Liver (tissue), 9 donors: Measurements from ENCODE around the gene ATAD3C. TPM values are rescaled to one million over a fixed set of nuclear protein-coding genes. Genes with fewer than 3 reads are reported as not detected.

ENCODE experiments used
- DNase-seq: peaks from one replicate; pipeline ENCODE4 v3.0.0-alpha.2; 2017; ENCODE audit warnings: low spot score
- H3K27ac ChIP-seq, 2 donors: one replicate each; pipeline ENCODE4 v1.7.0; 2013; ENCODE audit warnings: inconsistent platforms in 2 of 2, low read length in 2 of 2, control low read depth in 1 of 2, low read depth in 1 of 2, mild to moderate bottlenecking in 1 of 2
- H3K27me3 ChIP-seq, 4 donors: one replicate each; pipeline versions ENCODE4 v1.6.1 to v1.7.0; 2013; ENCODE audit warnings: low read length in 3 of 4, inconsistent platforms in 1 of 4, mild to moderate bottlenecking in 1 of 4, moderate library complexity in 1 of 4; ENCODE audit not compliant: control insufficient read depth in 4 of 4, insufficient read depth in 4 of 4
- H3K36me3 ChIP-seq, 4 donors: one replicate each; pipeline versions ENCODE4 v1.6.1 to v1.7.0; 2013; ENCODE audit warnings: low read length in 3 of 4, mild to moderate bottlenecking in 3 of 4, low read depth in 1 of 4, moderate library complexity in 1 of 4; ENCODE audit not compliant: control insufficient read depth in 4 of 4, insufficient read depth in 3 of 4
- H3K4me1 ChIP-seq, 4 donors: one replicate each; pipeline versions ENCODE4 v1.6.1 to v1.7.0; 2013; ENCODE audit warnings: low read length in 3 of 4, mild to moderate bottlenecking in 3 of 4, moderate library complexity in 1 of 4; ENCODE audit not compliant: control insufficient read depth in 4 of 4, insufficient read depth in 4 of 4
- H3K4me3 ChIP-seq, 3 donors: one replicate each; pipeline versions ENCODE4 v1.6.1 to v1.7.0; 2013; ENCODE audit warnings: low read length in 3 of 3, control low read depth in 1 of 3, low read depth in 1 of 3, mild to moderate bottlenecking in 1 of 3
- H3K9ac ChIP-seq, 2 donors: one replicate each; pipeline ENCODE4 v1.7.0; 2013; ENCODE audit warnings: low read length in 2 of 2, mild to moderate bottlenecking in 2 of 2, moderate library complexity in 2 of 2, control low read depth in 1 of 2, low read depth in 1 of 2
- H3K9me3 ChIP-seq, 4 donors: one replicate each; pipeline versions ENCODE4 v1.6.1 to v1.7.0; 2013; ENCODE audit warnings: low read length in 3 of 4; ENCODE audit not compliant: control insufficient read depth in 4 of 4
- ATF3 ChIP-seq: IDR thresholded peaks from 2 replicates; pipeline ENCODE4 v1.6.1; 2016; ENCODE audit warnings: antibody characterized with exemption
- CTCF ChIP-seq: fragments of 150-350 bp; IDR thresholded peaks from 2 replicates; pipeline ENCODE4 v1.5.1; 2017; ENCODE audit warnings: improper control_type of control experiment, low read depth, low read length; ENCODE audit not compliant: missing input control
- EGR1 ChIP-seq, 2 donors: IDR thresholded peaks; 2 replicates each; pipeline ENCODE4 v1.6.1; 2016 to 2018; ENCODE audit warnings: antibody characterized with exemption in 2 of 2, low read depth in 2 of 2
- FOXA1 ChIP-seq: IDR thresholded peaks from 2 replicates; pipeline ENCODE4 v1.6.1; 2016; ENCODE audit warnings: antibody characterized with exemption
- FOXA2 ChIP-seq: IDR thresholded peaks from 2 replicates; pipeline ENCODE4 v1.6.1; 2016; ENCODE audit warnings: antibody characterized with exemption
- GABPA ChIP-seq, 2 donors: IDR thresholded peaks in 1 of 2; conservative IDR thresholded peaks in 1 of 2; 2 replicates each; pipeline ENCODE4 v1.6.1; 2016; ENCODE audit warnings: antibody characterized with exemption in 2 of 2, mild to moderate bottlenecking in 1 of 2, moderate library complexity in 1 of 2
- HNF4A ChIP-seq, 2 donors: conservative IDR thresholded peaks; 2 replicates each; pipeline ENCODE4 v1.6.1; 2016; ENCODE audit warnings: antibody characterized with exemption in 2 of 2, mild to moderate bottlenecking in 2 of 2
- HNF4G ChIP-seq: IDR thresholded peaks from 2 replicates; pipeline ENCODE4 v1.6.1; 2016; ENCODE audit warnings: antibody characterized with exemption
- MAX ChIP-seq: IDR thresholded peaks from 2 replicates; pipeline ENCODE4 v1.6.1; 2016; ENCODE audit warnings: antibody characterized with exemption
- NR2F2 ChIP-seq: IDR thresholded peaks from 2 replicates; pipeline ENCODE4 v1.6.1; 2016; ENCODE audit warnings: antibody characterized with exemption
- RAD21 ChIP-seq, 2 donors: IDR thresholded peaks; 2 replicates each; pipeline ENCODE4 v1.6.1; 2016; ENCODE audit warnings: antibody characterized with exemption in 2 of 2, mild to moderate bottlenecking in 2 of 2
- REST ChIP-seq: IDR thresholded peaks from 2 replicates; pipeline ENCODE4 v1.6.1; 2016; ENCODE audit warnings: antibody characterized with exemption, mild to moderate bottlenecking
- RXRA ChIP-seq, 2 donors: IDR thresholded peaks; 2 replicates each; pipeline ENCODE4 v1.6.1; 2017 to 2018; ENCODE audit warnings: antibody characterized with exemption in 2 of 2, mild to moderate bottlenecking in 1 of 2
- SP1 ChIP-seq: IDR thresholded peaks from 2 replicates; pipeline ENCODE4 v1.6.1; 2018; ENCODE audit warnings: antibody characterized with exemption, mild to moderate bottlenecking
- TAF1 ChIP-seq: conservative IDR thresholded peaks from 2 replicates; pipeline ENCODE4 v1.6.1; 2016; ENCODE audit warnings: antibody characterized with exemption, mild to moderate bottlenecking
- YY1 ChIP-seq: IDR thresholded peaks from 2 replicates; pipeline ENCODE4 v1.6.1; 2016; ENCODE audit warnings: antibody characterized with exemption, mild to moderate bottlenecking
- WGBS: extraction: QIAGEN DNeasy Blood & Tissue Kit; methylation state at CpG from one replicate; pipeline ENCODE4 v1.1.7; 2013; 5-methylcytosine and 5-hydroxymethylcytosine counted together
- polyA plus RNA-seq, 2 donors: library from polyadenylated mRNA; stranded (reverse) in 1 of 2; unstranded in 1 of 2; fragments of 200-250 nt in 1 of 2; fragments of >200 nt in 1 of 2; fragmentation: Nextera tagmentation in 1 of 2; extraction: Ambion mirVana in 1 of 2; gene quantifications; one replicate each; pipeline versions ENCODE4 v1.2.1 to v1.2.3, GENCODE V29; 2013 to 2015
- total RNA-seq, 2 donors: library from RNA; depleted of rRNA; stranded (reverse); fragments of >200 nt; gene quantifications; one replicate each; pipeline ENCODE4 v1.2.3, GENCODE V29; 2014
- donor health status: healthy.
- donor health status: healthy.
- donor health status: healthy.
- donor health status: healthy.
- donor health status: healthy.

The ATAD3C gene
- total and polyA plus RNA-seq, 4 donors = 0.19 to 4.8 (median 0.88) TPM

- no peak for TF ChIP-seq MAX
- no peak for TF ChIP-seq FOXA2
- no peak for TF ChIP-seq HNF4G
- TF ChIP-seq CTCF = no peak
- TF ChIP-seq YY1 = no peak
These were observed 26.8 kb upstream of the ATAD3C start (continued) for GRCh38 chr1:1422465-1423244.

GRCh38 chr1:1423245-1423597 is 26.3 kb upstream of the ATAD3C start:
- H3K4me3 ChIP-seq = no peak overlapping the region
- no peaks in the 10 kb centered on the region for H3K9me3 ChIP-seq
- H3K36me3 ChIP-seq = no peaks in the 10 kb centered on the region
- TF ChIP-seq NR2F2 = no peak
- no peak overlapping the region for H3K27ac ChIP-seq
- no peak for DNase-seq
- H3K27me3 ChIP-seq = no peaks in the 10 kb centered on the region
- WGBS = 95% methylated on average over 7 of the region's 7 CpGs
- H3K9ac ChIP-seq = no peak overlapping the region
- H3K4me1 ChIP-seq = peaks cover 0 to 8% (median 3%) of the 10 kb centered on the region in 4 donors

- H3K36me3 ChIP-seq = no peaks in the 10 kb centered on the region
- H3K4me3 ChIP-seq = no peak overlapping the region
- no peak overlapping the region for H3K9ac ChIP-seq
- H3K4me1 ChIP-seq = peaks cover 3 to 10% (median 4%) of the 10 kb centered on the region in 4 donors
- DNase-seq = no peak
- TF ChIP-seq YY1 = no peak
- TF ChIP-seq CTCF = no peak
- no peak for TF ChIP-seq ATF3
- no peak for TF ChIP-seq MAX
- no peak for TF ChIP-seq RAD21 (IDR thresholded peaks at IDR 0.05)
- TF ChIP-seq FOXA1 = no peak
- TF ChIP-seq REST = no peak
- no peak for TF ChIP-seq GABPA (IDR thresholded peaks at IDR 0.05 in 1 of 2, conservative IDR thresholded peaks at IDR 0.05 in 1 of 2)
- no peak for TF ChIP-seq FOXA2
- no peak for TF ChIP-seq HNF4G
- no peak for TF ChIP-seq NR2F2
- TF ChIP-seq SP1 = no peak
- no peak for TF ChIP-seq TAF1
- TF ChIP-seq HNF4A (conservative IDR thresholded peaks at IDR 0.05) = no peak
- TF ChIP-seq RXRA (IDR thresholded peaks at IDR 0.05) = no peak
- TF ChIP-seq EGR1 (IDR thresholded peaks at IDR 0.05; ENCODE audit: low read depth in 2 of 2) = no peak
- 94% methylated on average over 15 of the region's 15 CpGs for WGBS
- H3K27me3 ChIP-seq = no peaks in the 10 kb centered on the region
- no peaks in the 10 kb centered on the region for H3K9me3 ChIP-seq
- no peak overlapping the region for H3K27ac ChIP-seq
These were observed 24.8 kb upstream of the ATAD3C start for GRCh38 chr1:1424707-1425106.
